ENCODE results near the gene TTN.

The TTN gene

DNA sequence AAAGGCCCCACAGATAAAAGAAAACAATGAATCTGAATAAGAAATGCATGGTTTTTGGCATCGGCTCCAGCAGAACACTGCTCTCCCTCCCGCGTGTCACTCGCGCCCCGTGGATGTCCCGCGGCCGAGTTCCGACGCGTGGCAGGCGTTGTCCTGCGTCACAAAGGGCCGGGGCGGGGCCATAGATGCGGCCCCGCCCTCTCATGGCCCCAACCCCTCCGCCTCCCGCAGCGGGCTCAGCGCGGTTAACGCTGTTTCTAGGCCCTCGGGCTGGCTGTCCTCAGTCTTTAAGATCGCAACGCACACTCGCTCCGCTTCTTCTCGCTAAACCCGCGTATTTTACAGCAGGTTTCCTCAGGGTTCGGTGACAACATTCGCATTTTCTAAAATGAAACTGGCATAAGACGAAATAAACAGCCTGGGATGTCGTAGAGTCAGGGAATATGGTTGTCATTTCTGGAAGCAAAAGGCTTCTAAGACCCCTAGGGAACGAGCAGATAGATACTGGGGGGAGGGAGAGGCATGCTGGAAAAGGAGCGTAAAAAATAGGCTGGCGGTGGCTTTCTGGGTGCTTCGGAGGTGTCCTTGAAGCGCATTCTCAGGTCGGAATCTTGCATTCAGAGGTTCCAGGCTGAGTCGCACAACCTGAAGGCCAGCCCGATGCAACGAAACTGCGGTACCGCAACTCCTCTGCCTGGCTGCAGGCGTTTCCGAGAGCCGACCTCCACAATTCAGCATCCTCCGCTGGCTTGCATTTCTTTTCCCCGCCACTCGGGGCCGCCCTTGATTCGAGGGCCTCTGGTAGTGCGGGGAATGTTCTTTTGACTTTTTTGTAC is 328.6 kb downstream of the TTN start, which contains the start of gene FKBP7:
Gene FKBP7, minus strand, starts transcription at position 162 of the 836 bp plus-strand sequence. Its CDS starts 101 bp downstream, at position 61.
- whole genome bisulfite sequencing, result 2% methylated on average over 56 of the region's 56 CpGs
- peak within 1 kb of the TSS; percentile 77 for H2AFZ ChIP-seq (ENCODE audit: low read depth, low read length)

DNA sequence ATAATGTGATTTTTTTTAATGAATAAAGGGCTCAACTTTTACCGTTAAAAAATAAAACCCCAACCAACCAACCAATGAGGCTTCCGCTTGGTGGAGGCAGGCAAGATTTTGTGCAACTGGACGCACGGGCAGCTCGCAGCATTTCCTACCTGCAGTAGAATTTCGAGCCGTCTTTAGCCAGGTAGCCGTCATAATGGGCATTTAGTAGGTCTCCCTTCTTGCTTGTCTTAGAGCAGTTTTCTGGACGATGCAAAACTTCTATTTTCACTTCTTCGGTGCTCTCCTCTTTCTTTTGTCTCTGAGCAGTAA is 329.1 kb downstream of the TTN start:
- Histone ChIP-seq H3K9me3 (ENCODE audit: control insufficient read depth, low read length) (no peaks in the 10 kb centered on the region), H3K23ac (ENCODE audit: low read length in 2 of 2) (no peak overlapping the region), H3K4me1 (ENCODE audit: control insufficient read depth, insufficient read depth, low read depth, low read length) (peaks cover 8% of the 10 kb centered on the region), H3K4ac (ENCODE audit: low read depth in 1 of 2, low read length in 2 of 2) (peak overlapping the region in 1 of 2 experiments; percentile 79), H2BK15ac (ENCODE audit: low read depth, poor library complexity, severe bottlenecking) (no peak overlapping the region), H3K27ac (ENCODE audit: low read length, poor library complexity, severe bottlenecking) (peak overlapping the region; percentile 89), H2BK5ac (ENCODE audit: low read depth, low read length, poor library complexity, severe bottlenecking) (no peak overlapping the region), H3K18ac (ENCODE audit: low read depth in 1 of 2, low read length in 2 of 2) (peak overlapping the region; percentile 81), H3K79me1 (replicated peaks; ENCODE audit: low read length, poor library complexity, severe bottlenecking) (peaks cover 9% of the 10 kb centered on the region), H3K4me2 (ENCODE audit: low read length, poor library complexity, severe bottlenecking) (peak overlapping the region; percentile 85), H4K8ac (ENCODE audit: low read length) (peak overlapping the region; percentile 84), H2BK120ac (ENCODE audit: low read depth, low read length) (no peak overlapping the region), H2AFZ (ENCODE audit: low read depth, low read length) (peak overlapping the region; percentile 77), H2BK12ac (ENCODE audit: low read length in 2 of 2) (no peak overlapping the region), H2AK5ac (ENCODE audit: low read length, severe bottlenecking) (no peak overlapping the region), H4K91ac (ENCODE audit: low read length) (no peak overlapping the region), H3K36me3 (ENCODE audit: control insufficient read depth in 1 of 2, insufficient read depth in 2 of 2, low read depth in 1 of 2, low read length in 2 of 2) (no peaks in the 10 kb centered on the region), H3K4me3 (ENCODE audit: insufficient read depth in 1 of 2, low read depth in 1 of 2, low read length in 2 of 2) (peak overlapping the region; percentile 69 to 98), H3K14ac (ENCODE audit: low read length in 2 of 2) (peak overlapping the region in 1 of 2 experiments; percentile 78), H3K9ac (ENCODE audit: low read length) (peak overlapping the region; percentile 100), H3K27me3 (ENCODE audit: control insufficient read depth in 1 of 2, insufficient read depth in 1 of 2, low read length in 2 of 2) (no peaks in the 10 kb centered on the region)
- WGBS, result 1% methylated on average over 9 of the region's 10 CpGs
- peak; percentile 35 for DNase-seq

More for the DNA sequence above, 328.6 kb downstream of the TTN start, which contains the start of gene FKBP7:
- Histone ChIP-seq H3K18ac (ENCODE audit: low read depth in 1 of 2, low read length in 2 of 2) (peak within 1 kb of the TSS; percentile 81), H3K4me1 (ENCODE audit: control insufficient read depth, insufficient read depth, low read depth, low read length) (peaks cover 8% of the 10 kb centered on the region), H3K9ac (ENCODE audit: low read length) (peak within 1 kb of the TSS; percentile 100), H2BK12ac (ENCODE audit: low read length in 2 of 2) (peak within 1 kb of the TSS in 1 of 2 experiments; percentile 73), H3K4me2 (ENCODE audit: low read length, poor library complexity, severe bottlenecking) (peak within 1 kb of the TSS; percentile 85), H3K23ac (ENCODE audit: low read length in 2 of 2) (peak within 1 kb of the TSS in 1 of 2 experiments; percentile 50), H3K27me3 (ENCODE audit: control insufficient read depth in 1 of 2, insufficient read depth in 1 of 2, low read length in 2 of 2) (no peaks in the 10 kb centered on the region), H3K4ac (ENCODE audit: low read depth in 1 of 2, low read length in 2 of 2) (peak within 1 kb of the TSS in 1 of 2 experiments; percentile 79), H3K4me3 (ENCODE audit: insufficient read depth in 1 of 2, low read depth in 1 of 2, low read length in 2 of 2) (peak within 1 kb of the TSS; percentile 69 to 98), H3K14ac (ENCODE audit: low read length in 2 of 2) (peak within 1 kb of the TSS in 1 of 2 experiments; percentile 78), H2AK5ac (ENCODE audit: low read length, severe bottlenecking) (peak within 1 kb of the TSS; percentile 29), H3K27ac (ENCODE audit: low read length, poor library complexity, severe bottlenecking) (peak within 1 kb of the TSS; percentile 92), H3K79me1 (replicated peaks; ENCODE audit: low read length, poor library complexity, severe bottlenecking) (peaks cover 8% of the 10 kb centered on the region), H2BK120ac (ENCODE audit: low read depth, low read length) (no peak within 1 kb of the TSS), H3K9me3 (ENCODE audit: control insufficient read depth, low read length) (no peaks in the 10 kb centered on the region), H2BK5ac (ENCODE audit: low read depth, low read length, poor library complexity, severe bottlenecking) (no peak within 1 kb of the TSS), H2BK15ac (ENCODE audit: low read depth, poor library complexity, severe bottlenecking) (peak within 1 kb of the TSS; percentile 78), H3K36me3 (ENCODE audit: control insufficient read depth in 1 of 2, insufficient read depth in 2 of 2, low read depth in 1 of 2, low read length in 2 of 2) (no peaks in the 10 kb centered on the region), H4K91ac (ENCODE audit: low read length) (peak within 1 kb of the TSS; percentile 71), H4K8ac (ENCODE audit: low read length) (peak within 1 kb of the TSS; percentile 85)
- DNase-seq, result peak; percentile 90

DNA sequence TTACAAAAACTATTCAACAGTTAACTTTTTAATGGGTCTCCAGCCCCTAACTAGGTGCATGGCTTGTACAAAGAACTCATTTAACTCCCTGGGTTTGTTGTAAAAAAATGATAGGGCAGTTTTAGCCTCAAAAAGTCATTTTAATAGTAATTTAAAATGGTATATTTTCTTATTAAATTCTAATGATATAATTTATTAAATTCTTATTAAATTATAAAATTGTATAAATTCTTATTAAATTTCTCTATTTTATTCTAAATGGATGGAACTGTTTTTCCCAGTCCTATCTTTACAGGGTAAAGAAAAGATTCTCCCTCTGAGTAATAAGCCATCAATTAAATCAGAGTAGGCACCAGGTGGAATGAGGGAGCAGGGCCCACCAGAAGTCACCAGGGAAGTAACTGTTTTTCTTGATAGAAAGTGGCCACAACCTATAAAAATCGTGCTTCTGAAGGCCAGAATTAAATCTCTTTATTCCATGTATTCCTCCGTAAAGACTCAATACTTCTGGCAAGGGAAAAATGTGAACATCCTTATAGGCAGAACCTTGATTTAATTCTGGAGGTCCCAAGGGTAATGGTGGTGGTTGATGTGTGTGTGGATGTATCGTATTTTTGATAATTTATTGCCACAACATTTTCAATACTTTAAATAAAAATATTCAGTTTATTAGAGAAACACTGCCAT is 329.6 kb downstream of the TTN start:
- no peak overlapping the region for H2BK5ac ChIP-seq (ENCODE audit: low read depth, low read length, poor library complexity, severe bottlenecking)
- no peaks in the 10 kb centered on the region for H3K9me3 ChIP-seq (ENCODE audit: control insufficient read depth, low read length)
- no peak overlapping the region for H3K18ac ChIP-seq (ENCODE audit: low read depth in 1 of 2, low read length in 2 of 2)
- H3K4ac ChIP-seq (ENCODE audit: low read depth in 1 of 2, low read length in 2 of 2), result no peak overlapping the region
- peak; percentile 32 for DNase-seq
- no peak overlapping the region for H3K23ac ChIP-seq (ENCODE audit: low read length in 2 of 2)
- H2AK5ac ChIP-seq (ENCODE audit: low read length, severe bottlenecking), result no peak overlapping the region
- peak overlapping the region; percentile 100 for H3K9ac ChIP-seq (ENCODE audit: low read length)
- H3K36me3 ChIP-seq (ENCODE audit: control insufficient read depth in 1 of 2, insufficient read depth in 2 of 2, low read depth in 1 of 2, low read length in 2 of 2), result no peaks in the 10 kb centered on the region
- peak overlapping the region in 1 of 2 experiments; percentile 98 for H3K4me3 ChIP-seq (ENCODE audit: insufficient read depth in 1 of 2, low read depth in 1 of 2, low read length in 2 of 2)
- no peak overlapping the region for H2BK120ac ChIP-seq (ENCODE audit: low read depth, low read length)
- no peak overlapping the region for H3K14ac ChIP-seq (ENCODE audit: low read length in 2 of 2)
- no peak overlapping the region for H4K8ac ChIP-seq (ENCODE audit: low read length)
- H3K79me1 ChIP-seq (replicated peaks; ENCODE audit: low read length, poor library complexity, severe bottlenecking), result peaks cover 10% of the 10 kb centered on the region
- WGBS, result no CpG with 5 or more reads among the region's 3 CpGs
- H2BK12ac ChIP-seq (ENCODE audit: low read length in 2 of 2), result no peak overlapping the region
- no peak overlapping the region for H4K91ac ChIP-seq (ENCODE audit: low read length)
- H2AFZ ChIP-seq (ENCODE audit: low read depth, low read length), result no peak overlapping the region
- H3K4me2 ChIP-seq (ENCODE audit: low read length, poor library complexity, severe bottlenecking), result peak overlapping the region; percentile 84
- peak overlapping the region; percentile 23 for H3K27ac ChIP-seq (ENCODE audit: low read length, poor library complexity, severe bottlenecking)
- no peaks in the 10 kb centered on the region for H3K27me3 ChIP-seq (ENCODE audit: control insufficient read depth in 1 of 2, insufficient read depth in 1 of 2, low read length in 2 of 2)
- no peak overlapping the region for H2BK15ac ChIP-seq (ENCODE audit: low read depth, poor library complexity, severe bottlenecking)
- H3K4me1 ChIP-seq (ENCODE audit: control insufficient read depth, insufficient read depth, low read depth, low read length), result peaks cover 8% of the 10 kb centered on the region

DNA sequence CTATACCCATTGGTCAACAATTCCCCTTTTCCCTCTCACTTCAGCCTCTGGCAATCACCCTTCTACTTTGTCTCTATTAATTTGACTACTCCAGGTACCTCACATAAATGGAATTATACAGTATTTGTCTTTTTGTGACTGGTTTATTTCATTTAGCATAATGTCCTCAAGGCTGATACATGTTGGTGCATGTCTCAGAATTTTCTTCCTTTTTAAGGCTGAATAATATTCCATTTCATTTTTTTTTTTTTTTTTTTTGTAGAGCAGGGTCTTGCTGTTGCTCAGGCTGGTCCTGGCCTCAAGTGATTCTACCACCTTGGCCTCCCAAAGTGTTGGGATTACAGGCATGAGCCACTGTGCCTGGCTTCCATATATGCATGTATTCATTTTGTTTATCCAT is 330.7 kb downstream of the TTN start:
- Histone ChIP-seq H2BK120ac (ENCODE audit: low read depth, low read length) (no peak overlapping the region), H3K4me1 (ENCODE audit: control insufficient read depth, insufficient read depth, low read depth, low read length) (peaks cover 5% of the 10 kb centered on the region), H3K9ac (ENCODE audit: low read length) (no peak overlapping the region), H2BK5ac (ENCODE audit: low read depth, low read length, poor library complexity, severe bottlenecking) (no peak overlapping the region), H3K9me3 (ENCODE audit: control insufficient read depth, low read length) (no peaks in the 10 kb centered on the region), H3K27me3 (ENCODE audit: control insufficient read depth in 1 of 2, insufficient read depth in 1 of 2, low read length in 2 of 2) (no peaks in the 10 kb centered on the region), H4K8ac (ENCODE audit: low read length) (no peak overlapping the region), H3K36me3 (ENCODE audit: control insufficient read depth in 1 of 2, insufficient read depth in 2 of 2, low read depth in 1 of 2, low read length in 2 of 2) (no peaks in the 10 kb centered on the region), H2AK5ac (ENCODE audit: low read length, severe bottlenecking) (no peak overlapping the region), H2AFZ (ENCODE audit: low read depth, low read length) (no peak overlapping the region), H3K14ac (ENCODE audit: low read length in 2 of 2) (no peak overlapping the region), H3K27ac (ENCODE audit: low read length, poor library complexity, severe bottlenecking) (no peak overlapping the region), H2BK15ac (ENCODE audit: low read depth, poor library complexity, severe bottlenecking) (no peak overlapping the region), H3K4ac (ENCODE audit: low read depth in 1 of 2, low read length in 2 of 2) (no peak overlapping the region), H3K79me1 (replicated peaks; ENCODE audit: low read length, poor library complexity, severe bottlenecking) (peaks cover 11% of the 10 kb centered on the region), H3K4me3 (ENCODE audit: insufficient read depth in 1 of 2, low read depth in 1 of 2, low read length in 2 of 2) (no peak overlapping the region), H2BK12ac (ENCODE audit: low read length in 2 of 2) (no peak overlapping the region), H3K4me2 (ENCODE audit: low read length, poor library complexity, severe bottlenecking) (no peak overlapping the region), H3K18ac (ENCODE audit: low read depth in 1 of 2, low read length in 2 of 2) (no peak overlapping the region), H3K23ac (ENCODE audit: low read length in 2 of 2) (no peak overlapping the region), H4K91ac (ENCODE audit: low read length) (no peak overlapping the region)
- no peak for DNase-seq

All from mesenchymal stem cell (in vitro differentiated cells and primary cell).